HCT116 (cell line): ENCODE results near the gene MAML3. TPM values are rescaled to one million over a fixed set of nuclear protein-coding genes. Genes with fewer than 3 reads are reported as not detected.

Experiments used
- ATAC-seq: fragments of 200-7000 bp; cut with Tn5 transposase; 2 replicates; pipeline ENCODE4 v1.9.1; 2020; ENCODE audit warnings: mild to moderate bottlenecking, moderate library complexity
- BruUV-seq: library from RNA; stranded (reverse); fragments of 400-500 nt; replicated peaks from 2 replicates; lab custom pipeline; 2021; lab: Mats Ljungman, UMichigan
- CTCF ChIA-PET: fragments of 300-600 bp; sonication (Branson Sonifier 250); formaldehyde crosslinking; loops from one replicate; lab custom pipeline; 2021; ENCODE audit warnings: antibody characterized with exemption; lab: Charles Lee
- POLR2A ChIA-PET: fragments of 300-600, 350-600 bp; sonication (Branson Sonifier 250); formaldehyde crosslinking; loops from one replicate; lab custom pipeline; 2021; ENCODE audit warnings: antibody characterized with exemption; lab: Charles Lee
- RAD21 ChIA-PET, 2 experiments: fragments of 300-600 bp; sonication (Branson Sonifier 250); formaldehyde crosslinking; loops; one replicate each; lab custom pipeline; 2023; ENCODE audit warnings: low total read pairs in 2 of 2; ENCODE audit not compliant: uncharacterized antibody in 2 of 2, unreplicated experiment in 2 of 2, low non-redundant PET in 1 of 2; lab: Charles Lee
- DNase-seq: peaks from one replicate; pipeline ENCODE4 v3.0.0-alpha.2; 2010; ENCODE audit warnings: low read depth, low spot score
- H2AFZ ChIP-seq: fragments of 200-600 bp; shearing (Covaris generic), sonication (generic); 2 replicates; pipeline ENCODE4 v1.6.1; 2017; ENCODE audit warnings: low read depth, mixed run types, mixed read lengths, antibody characterized with exemption, low read length; ENCODE audit not compliant: poor library complexity, severe bottlenecking
- H3K27ac ChIP-seq: 2 replicates; pipeline ENCODE4 v1.5.1; 2012; ENCODE audit warnings: low read depth, low read length
- H3K27me3 ChIP-seq: fragments of 200-600 bp; sonication (generic); 2 replicates; pipeline ENCODE4 v1.6.1; 2016; ENCODE audit warnings: mixed run types, low read length, mixed read lengths; ENCODE audit not compliant: insufficient read depth
- H3K36me3 ChIP-seq, 2 experiments: fragments of 200-500 bp in 1 of 2; fragments of 200-600 bp in 1 of 2; sonication (Bioruptor generic) in 1 of 2; sonication (generic) in 1 of 2; 2 replicates each; pipeline versions ENCODE4 v1.5.1 to v1.6.1; 2014 to 2016; ENCODE audit warnings: low read length in 2 of 2, inconsistent platforms in 1 of 2, mixed read lengths in 1 of 2, mixed run types in 1 of 2; ENCODE audit not compliant: insufficient read depth in 2 of 2, control insufficient read depth in 1 of 2
- H3K4me1 ChIP-seq, 2 experiments: fragments of 200-600 bp in 1 of 2; sonication (generic) in 1 of 2; 2 replicates each; pipeline versions ENCODE4 v1.5.1 to v1.6.1; 2012 to 2017; ENCODE audit warnings: low read length in 2 of 2, inconsistent platforms in 1 of 2, mild to moderate bottlenecking in 1 of 2, mixed read lengths in 1 of 2, mixed run types in 1 of 2, moderate library complexity in 1 of 2; ENCODE audit not compliant: insufficient read depth in 2 of 2, control insufficient read depth in 1 of 2
- H3K4me2 ChIP-seq: fragments of 200-600 bp; sonication (generic); 2 replicates; pipeline ENCODE4 v1.6.1; 2017; ENCODE audit warnings: mixed run types, low read length, mixed read lengths
- H3K4me3 ChIP-seq, 2 experiments: fragments of 200-600 bp in 1 of 2; sonication (generic) in 1 of 2; replicated peaks in 1 of 2; 2 replicates each; pipeline ENCODE4 v1.5.1; 2011 to 2016; ENCODE audit warnings: low read length in 2 of 2, control low read depth in 1 of 2, low read depth in 1 of 2, mild to moderate bottlenecking in 1 of 2, mixed read lengths in 1 of 2, mixed run types in 1 of 2
- H3K79me2 ChIP-seq: fragments of 200-600 bp; sonication (generic); 2 replicates; pipeline ENCODE4 v1.6.1; 2017; ENCODE audit warnings: mild to moderate bottlenecking, mixed run types, low read length, moderate library complexity, mixed read lengths; ENCODE audit not compliant: insufficient read depth
- H3K9ac ChIP-seq: fragments of 200-600 bp; sonication (generic); 2 replicates; pipeline ENCODE4 v1.6.1; 2016; ENCODE audit warnings: low read length, mixed read lengths
- H3K9me2 ChIP-seq: fragments of 200-600 bp; sonication (generic), shearing (Covaris generic); 2 replicates; pipeline ENCODE4 v1.6.1; 2017; ENCODE audit warnings: mixed run types, mild to moderate bottlenecking, moderate library complexity; ENCODE audit not compliant: insufficient read depth
- H3K9me3 ChIP-seq, 2 experiments: fragments of 200-500 bp in 1 of 2; fragments of 200-600 bp in 1 of 2; sonication (Bioruptor generic) in 1 of 2; sonication (generic) in 1 of 2; 2 replicates each; pipeline ENCODE4 v1.6.1; 2014 to 2017; ENCODE audit warnings: low read length in 2 of 2, mixed read lengths in 2 of 2, inconsistent platforms in 1 of 2, low read depth in 1 of 2, mild to moderate bottlenecking in 1 of 2, mixed run types in 1 of 2, moderate library complexity in 1 of 2; ENCODE audit not compliant: control insufficient read depth in 1 of 2, insufficient read depth in 1 of 2
- H4K20me1 ChIP-seq: fragments of 200-600 bp; sonication (generic), shearing (Covaris generic); 2 replicates; pipeline ENCODE4 v1.6.1; 2017; ENCODE audit warnings: mixed run types, mild to moderate bottlenecking, moderate library complexity; ENCODE audit not compliant: insufficient read depth
- CEBPB ChIP-seq: IDR thresholded peaks from 2 replicates; pipeline ENCODE4 v1.6.1; 2012; ENCODE audit warnings: low read depth
- ELF1 ChIP-seq: IDR thresholded peaks from 2 replicates; pipeline ENCODE4 v1.6.1; 2012; ENCODE audit warnings: low read depth, borderline replicate concordance
- FOSL1 ChIP-seq: IDR thresholded peaks from 2 replicates; pipeline ENCODE4 v1.6.1; 2012; ENCODE audit warnings: low read depth
- JUND ChIP-seq: IDR thresholded peaks from 2 replicates; pipeline ENCODE4 v1.6.1; 2012
- MAX ChIP-seq: IDR thresholded peaks from 2 replicates; pipeline ENCODE4 v1.6.1; 2012
- POLR2A ChIP-seq: IDR thresholded peaks from 2 replicates; pipeline ENCODE4 v1.7.0; 2011; ENCODE audit warnings: borderline replicate concordance; ENCODE audit not compliant: insufficient read depth, insufficient read length; ENCODE audit errors: extremely low read depth
- REST ChIP-seq: IDR thresholded peaks from 2 replicates; pipeline ENCODE4 v1.6.1; 2012; ENCODE audit warnings: low read depth
- SIN3A ChIP-seq: IDR thresholded peaks from 2 replicates; pipeline ENCODE4 v1.6.1; 2012; ENCODE audit warnings: low read depth
- SP1 ChIP-seq: IDR thresholded peaks from 2 replicates; pipeline ENCODE4 v1.6.1; 2012; ENCODE audit warnings: low read depth
- SRF ChIP-seq: IDR thresholded peaks from 2 replicates; pipeline ENCODE4 v1.6.1; 2012; ENCODE audit warnings: low read depth
- YY1 ChIP-seq: IDR thresholded peaks from 2 replicates; pipeline ENCODE4 v1.6.1; 2011; ENCODE audit warnings: low read length, low read depth, moderate library complexity, mild to moderate bottlenecking; ENCODE audit not compliant: insufficient replicate concordance; ENCODE audit errors: extremely low read depth
- ZBTB33 ChIP-seq: IDR thresholded peaks from 2 replicates; pipeline ENCODE4 v1.6.1; 2011; ENCODE audit warnings: mild to moderate bottlenecking, low read length, moderate library complexity; ENCODE audit not compliant: insufficient replicate concordance; ENCODE audit errors: extremely low read depth
- ZFX ChIP-seq: fragments of 450-650 bp; IDR thresholded peaks from 2 replicates; pipeline ENCODE4 v1.6.1; 2017
- intact Hi-C: fragments of 100-400 bp; cut with micrococcal nuclease; formaldehyde crosslinking; loops from 2 replicates; pipeline ENCODE4 v1.10.0; 2022
- total RNA-seq: library from RNA; stranded (reverse); gene quantifications from one replicate; pipeline ENCODE4 v1.2.1, GENCODE V29; 2021; ENCODE audit not compliant: unreplicated experiment

The MAML3 gene
- total RNA-seq, 1 experiment from 2014 or later: 3.1 TPM

GRCh38 chr4:139878050-139878449, 275.9 kb downstream of the MAML3 start (continued):
- no peak for TF ChIP-seq ZBTB33
- TF ChIP-seq YY1: no peak
- TF ChIP-seq FOSL1: no peak

- TF ChIP-seq JUND: no peak
- TF ChIP-seq SP1: no peak
- TF ChIP-seq FOSL1: no peak
- no peak for TF ChIP-seq SIN3A
- TF ChIP-seq YY1: no peak
- no peak for TF ChIP-seq CEBPB
- TF ChIP-seq POLR2A: no peak
- TF ChIP-seq MAX: no peak
- TF ChIP-seq SRF: no peak
- TF ChIP-seq REST: no peak
- no peak for TF ChIP-seq ZFX
- TF ChIP-seq ELF1: no peak
- CTCF ChIA-PET: no interaction called here
- no peak overlapping the region for H3K9ac ChIP-seq
These were observed 277.5 kb downstream of the MAML3 start for GRCh38 chr4:139876337-139876941.

More at GRCh38 chr4:139876337-139876941, 277.5 kb downstream of the MAML3 start:
- no peaks in the 10 kb centered on the region for H3K9me3 ChIP-seq
- POLR2A ChIA-PET: no interaction called here
- intact Hi-C loops: no loop called here
- no peaks in the 10 kb centered on the region for H3K36me3 ChIP-seq
- H3K79me2 ChIP-seq: no peaks in the 10 kb centered on the region
- no peaks in the 10 kb centered on the region for H3K4me1 ChIP-seq
- H3K9me2 ChIP-seq: no peaks in the 10 kb centered on the region
- no peak overlapping the region for H3K4me3 ChIP-seq
- no peaks in the 10 kb centered on the region for H4K20me1 ChIP-seq
- no peak overlapping the region for H3K27ac ChIP-seq
- H2AFZ ChIP-seq: no peak overlapping the region
- ATAC-seq (no peak), DNase-seq (no peak)
- BruUV-seq: no TSS peak
- no peak overlapping the region for H3K4me2 ChIP-seq
- RAD21 ChIA-PET: no interaction called here
- H3K27me3 ChIP-seq: no peaks in the 10 kb centered on the region
